Neural crest cell (in vitro differentiated cells): ENCODE results near the gene TMEM181. TPM values are rescaled to one million over a fixed set of nuclear protein-coding genes. Genes with fewer than 3 reads are reported as not detected.
A peak's percentile ranks its signal among the peaks of the same experiment; 100 is the strongest.

Source experiments
- DNase-seq: peaks from one replicate; pipeline ENCODE4 v3.0.0; 2021; ENCODE audit warnings: low read depth, mixed read lengths, low spot score
- H3K27ac Mint-ChIP-seq: one replicate; pipeline ENCODE4 v1.8.0; 2021; ENCODE audit warnings: mild to moderate bottlenecking, mixed read lengths; ENCODE audit not compliant: unreplicated experiment
- H3K27me3 Mint-ChIP-seq: 2 replicates; pipeline ENCODE4 v1.8.0; 2021; ENCODE audit warnings: low read depth, mild to moderate bottlenecking, mixed read lengths
- H3K36me3 Mint-ChIP-seq: 2 replicates; pipeline ENCODE4 v1.8.0; 2021; ENCODE audit warnings: low read depth, mild to moderate bottlenecking, mixed read lengths
- H3K4me1 Mint-ChIP-seq: 2 replicates; pipeline ENCODE4 v1.8.0; 2021; ENCODE audit warnings: mixed read lengths
- H3K4me3 Mint-ChIP-seq: one replicate; pipeline ENCODE4 v1.8.0; 2021; ENCODE audit warnings: mild to moderate bottlenecking, mixed read lengths
- H3K9me3 Mint-ChIP-seq: 2 replicates; pipeline ENCODE4 v1.8.0; 2021; ENCODE audit warnings: mixed read lengths
- total RNA-seq: library from RNA; stranded (reverse); gene quantifications from 2 replicates; pipeline ENCODE4 v1.2.1, GENCODE V29; 2021
- TF ChIP-seq, protein P1 (sequence below): fragments of 200-600 bp; sonication (generic); conservative IDR thresholded peaks from 2 replicates; pipeline ENCODE4 v1.5.0; 2021; ENCODE audit warnings: antibody characterized with exemption, mild to moderate bottlenecking

The TMEM181 gene
- total RNA-seq, 1 donor from 2014 or later = 23.9 TPM

DNA sequence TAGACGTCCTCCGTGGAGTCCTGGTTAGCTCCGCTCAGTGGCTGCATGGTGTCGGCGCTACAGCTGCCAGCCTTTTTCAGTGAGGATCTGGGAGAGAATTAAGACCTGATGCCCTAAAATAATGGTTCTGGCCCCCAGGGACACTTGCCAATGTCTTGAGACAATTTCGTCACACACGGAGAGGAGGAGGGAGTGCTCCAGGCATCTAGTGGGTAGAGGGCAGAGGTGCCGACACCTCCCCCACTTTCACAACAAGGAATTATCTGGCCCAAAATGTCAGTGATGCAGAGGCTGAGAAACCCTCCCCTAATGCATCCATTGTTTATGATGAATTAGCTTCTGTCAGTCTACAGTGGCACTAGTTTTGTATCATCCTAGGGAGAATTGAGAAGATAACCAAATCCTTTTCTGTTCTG is 24.4 kb downstream of the TMEM181 start:
- DNase-seq = no peak
- no peak overlapping the region for H3K4me3 Mint-ChIP-seq
- TF ChIP-seq, protein P1, sequence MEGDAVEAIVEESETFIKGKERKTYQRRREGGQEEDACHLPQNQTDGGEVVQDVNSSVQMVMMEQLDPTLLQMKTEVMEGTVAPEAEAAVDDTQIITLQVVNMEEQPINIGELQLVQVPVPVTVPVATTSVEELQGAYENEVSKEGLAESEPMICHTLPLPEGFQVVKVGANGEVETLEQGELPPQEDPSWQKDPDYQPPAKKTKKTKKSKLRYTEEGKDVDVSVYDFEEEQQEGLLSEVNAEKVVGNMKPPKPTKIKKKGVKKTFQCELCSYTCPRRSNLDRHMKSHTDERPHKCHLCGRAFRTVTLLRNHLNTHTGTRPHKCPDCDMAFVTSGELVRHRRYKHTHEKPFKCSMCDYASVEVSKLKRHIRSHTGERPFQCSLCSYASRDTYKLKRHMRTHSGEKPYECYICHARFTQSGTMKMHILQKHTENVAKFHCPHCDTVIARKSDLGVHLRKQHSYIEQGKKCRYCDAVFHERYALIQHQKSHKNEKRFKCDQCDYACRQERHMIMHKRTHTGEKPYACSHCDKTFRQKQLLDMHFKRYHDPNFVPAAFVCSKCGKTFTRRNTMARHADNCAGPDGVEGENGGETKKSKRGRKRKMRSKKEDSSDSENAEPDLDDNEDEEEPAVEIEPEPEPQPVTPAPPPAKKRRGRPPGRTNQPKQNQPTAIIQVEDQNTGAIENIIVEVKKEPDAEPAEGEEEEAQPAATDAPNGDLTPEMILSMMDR = no peak
- no peaks in the 10 kb centered on the region for H3K9me3 Mint-ChIP-seq
- peaks cover 22% of the 10 kb centered on the region for H3K36me3 Mint-ChIP-seq
- H3K4me1 Mint-ChIP-seq = peaks cover 8% of the 10 kb centered on the region
- no peaks in the 10 kb centered on the region for H3K27me3 Mint-ChIP-seq
- peak overlapping the region; percentile 44 for H3K27ac Mint-ChIP-seq

DNA sequence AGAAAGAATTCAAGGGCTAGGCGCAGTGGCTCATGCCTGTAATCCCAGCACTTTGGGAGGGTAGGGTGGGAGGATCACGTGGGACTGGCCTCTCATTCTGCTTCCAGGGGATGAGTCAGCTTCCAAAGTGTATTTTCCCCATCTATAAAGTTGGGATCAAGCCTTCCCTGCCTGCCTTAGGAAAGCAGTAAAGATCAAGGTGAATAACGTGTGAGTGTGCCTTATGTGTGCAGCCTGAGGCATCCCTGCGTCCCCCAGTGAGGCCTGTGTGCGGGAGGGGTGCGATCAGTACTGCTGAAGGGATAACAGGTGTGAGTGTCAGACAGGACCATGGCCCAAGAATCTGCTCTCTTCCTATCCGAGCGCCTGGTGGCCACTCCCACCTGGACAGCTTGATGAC is 26.8 kb downstream of the TMEM181 start:
- no peaks in the 10 kb centered on the region for H3K27me3 Mint-ChIP-seq
- no peaks in the 10 kb centered on the region for H3K9me3 Mint-ChIP-seq
- no peak overlapping the region for H3K27ac Mint-ChIP-seq
- TF ChIP-seq, protein P1 = no peak
- peaks cover 30% of the 10 kb centered on the region for H3K36me3 Mint-ChIP-seq
- H3K4me3 Mint-ChIP-seq = no peak overlapping the region
- peaks cover 19% of the 10 kb centered on the region for H3K4me1 Mint-ChIP-seq
- no peak for DNase-seq

DNA sequence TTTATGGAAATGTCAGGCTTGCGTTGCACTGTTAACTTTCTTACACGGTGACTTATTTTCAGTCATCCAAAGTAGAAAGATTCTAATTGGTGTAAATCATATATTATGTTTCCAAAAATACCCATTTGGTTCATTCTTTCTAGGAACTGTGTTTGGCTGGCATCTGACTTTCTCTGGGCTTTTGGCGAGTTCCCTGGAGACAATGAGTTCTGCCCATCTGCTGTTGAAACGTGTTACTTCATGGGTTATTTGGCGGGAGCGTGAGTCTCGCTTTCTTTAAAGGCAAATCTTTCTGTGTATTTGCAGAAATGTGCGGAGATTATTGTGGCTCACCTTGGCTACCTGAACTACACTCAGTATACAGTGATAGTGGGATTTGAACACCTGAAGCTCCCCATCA is 29.5 kb downstream of the TMEM181 start:
- no peak for DNase-seq
- Mint-ChIP-seq H3K27me3 (no peaks in the 10 kb centered on the region), H3K4me1 (peaks cover 14% of the 10 kb centered on the region), H3K9me3 (no peaks in the 10 kb centered on the region), H3K27ac (no peak overlapping the region), H3K4me3 (no peak overlapping the region), H3K36me3 (peaks cover 23% of the 10 kb centered on the region)
- TF ChIP-seq, protein P1 = no peak

DNA sequence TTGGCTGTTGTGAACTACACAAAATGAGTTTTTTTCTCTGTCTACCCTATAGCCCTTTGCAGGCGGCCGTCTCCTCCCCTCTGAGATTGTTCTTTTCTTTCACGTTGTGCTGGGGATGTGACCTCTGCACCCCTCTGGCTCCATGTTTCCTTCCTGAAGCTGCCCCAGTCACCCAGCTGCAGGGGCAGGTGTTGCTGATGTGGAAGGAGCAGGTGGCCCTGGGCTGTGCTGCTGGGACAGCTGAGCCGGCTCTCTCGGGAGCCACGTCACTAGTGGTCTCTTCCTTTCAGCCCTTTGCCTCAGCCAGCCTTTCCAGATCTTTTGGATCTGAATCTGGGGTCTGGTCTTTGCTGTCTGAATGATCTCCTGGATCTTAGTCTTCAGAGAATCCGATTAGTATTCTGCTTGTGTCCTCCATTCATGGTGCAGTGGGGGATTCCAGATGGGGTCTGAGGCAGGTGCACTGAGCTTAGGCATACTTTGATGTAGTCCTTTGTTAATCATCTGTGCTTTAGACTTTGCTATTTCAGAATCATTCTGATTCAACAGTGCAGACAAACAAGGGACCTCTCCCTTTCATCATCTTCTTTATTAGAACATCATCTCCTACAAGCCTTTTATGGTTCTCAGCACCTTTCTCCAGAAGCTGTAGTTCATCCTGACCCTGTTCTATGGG is 31.4 kb downstream of the TMEM181 start:
- DNase-seq = no peak
- TF ChIP-seq, protein P1 = no peak
- H3K4me1 Mint-ChIP-seq = peaks cover 11% of the 10 kb centered on the region
- H3K9me3 Mint-ChIP-seq = no peaks in the 10 kb centered on the region
- no peaks in the 10 kb centered on the region for H3K27me3 Mint-ChIP-seq
- H3K27ac Mint-ChIP-seq = no peak overlapping the region
- H3K36me3 Mint-ChIP-seq = peaks cover 15% of the 10 kb centered on the region
- H3K4me3 Mint-ChIP-seq = no peak overlapping the region

DNA sequence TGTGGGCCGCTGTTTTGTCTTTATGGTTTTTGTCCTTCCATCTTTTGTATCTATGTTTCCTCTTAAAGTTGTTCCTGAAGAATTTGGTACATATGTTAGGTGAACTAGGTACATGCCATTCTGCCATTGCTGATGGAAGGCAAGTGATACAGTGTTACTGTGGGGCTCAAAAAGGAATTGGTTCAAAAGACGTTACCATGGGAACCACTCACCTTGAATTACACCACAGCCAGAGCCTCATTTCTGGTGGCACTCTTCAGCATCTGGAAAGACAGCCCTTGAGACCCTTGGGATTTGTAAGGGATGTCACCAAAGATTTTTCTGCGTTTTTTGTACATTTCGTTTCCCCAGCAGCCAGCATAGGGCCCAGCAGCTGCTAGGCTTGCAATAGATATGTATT is 31.9 kb downstream of the TMEM181 start:
- Mint-ChIP-seq H3K36me3 (peaks cover 12% of the 10 kb centered on the region), H3K4me3 (no peak overlapping the region), H3K27ac (no peak overlapping the region), H3K4me1 (peaks cover 11% of the 10 kb centered on the region), H3K9me3 (no peaks in the 10 kb centered on the region), H3K27me3 (no peaks in the 10 kb centered on the region)
- DNase-seq = no peak
- TF ChIP-seq, protein P1 = no peak
